ENCODE results near the gene CIAO2B. TPM values are rescaled to one million over a fixed set of nuclear protein-coding genes. Genes with fewer than 3 reads are reported as not detected.
"Not testable (repeated sequence)": the region's sequence is repeated elsewhere in the genome, so short reads cannot be mapped to it uniquely, and the experiment has no call there.

Gene CIAO2B
- total RNA-seq, 2 experiments from 2014 or later: 115 to 126 TPM

GRCh38 chr16:66972983-66973382, 38.8 kb upstream of the CIAO2B start:
- Mint-ChIP-seq H3K27me3 (ENCODE audit: low read depth) (no peaks in the 10 kb centered on the region), H3K27ac (no peak overlapping the region), H3K4me3 (no peak overlapping the region), H3K36me3 (ENCODE audit: low read depth) (no peaks in the 10 kb centered on the region), H3K9me3 (ENCODE audit: insufficient read depth) (no peaks in the 10 kb centered on the region), H3K4me1 (ENCODE audit: low read depth) (peaks cover 29% of the 10 kb centered on the region)
- no peak for ATAC-seq
- CTCF ChIA-PET: interaction anchor here (1.0 to 1.9 kb wide), 3 partner anchors 11 to 40 kb away, joined by 3 to 7 read pairs (median 3); no protein-coding TSS in a partner anchor
- POLR2A ChIA-PET: no interaction called here
- no peak for DNase-seq

- Mint-ChIP-seq H3K9me3 (ENCODE audit: insufficient read depth) (no peaks in the 10 kb centered on the region), H3K27me3 (ENCODE audit: low read depth) (no peaks in the 10 kb centered on the region), H3K36me3 (ENCODE audit: low read depth) (no peaks in the 10 kb centered on the region), H3K4me3 (no peak overlapping the region), H3K27ac (no peak overlapping the region), H3K4me1 (ENCODE audit: low read depth) (peaks cover 15% of the 10 kb centered on the region)
- POLR2A ChIA-PET: no interaction called here
- CTCF ChIA-PET: interaction anchor here (1.2 to 1.5 kb wide), 2 partner anchors 10 to 184 kb away, joined by 4 to 5 read pairs; partner anchors contain the start of gene CES3
- ATAC-seq (no peak), DNase-seq (no peak)
Observed at GRCh38 chr16:66970775-66971720, 36.8 kb upstream of the CIAO2B start.

GRCh38 chr16:66968847-66969246, 34.6 kb upstream of the CIAO2B start:
- Mint-ChIP-seq H3K4me3 (no peak overlapping the region), H3K27me3 (ENCODE audit: low read depth) (peaks cover 2% of the 10 kb centered on the region), H3K9me3 (ENCODE audit: insufficient read depth) (no peaks in the 10 kb centered on the region), H3K27ac (no peak overlapping the region), H3K4me1 (ENCODE audit: low read depth) (peaks cover 2% of the 10 kb centered on the region), H3K36me3 (ENCODE audit: low read depth) (no peaks in the 10 kb centered on the region)
- DNase-seq (no peak), ATAC-seq (no peak)
- POLR2A ChIA-PET: no interaction called here
- CTCF ChIA-PET: interaction anchor here (0.8 to 1.4 kb wide), 4 partner anchors 10 to 49 kb away, joined by 3 to 6 read pairs (median 3); no protein-coding TSS in a partner anchor

- H3K36me3 Mint-ChIP-seq (ENCODE audit: low read depth): no peaks in the 10 kb centered on the region
- H3K27ac Mint-ChIP-seq: no peak overlapping the region
- ATAC-seq: no peak
- H3K4me3 Mint-ChIP-seq: no peak overlapping the region
- peaks cover 28% of the 10 kb centered on the region for H3K4me1 Mint-ChIP-seq (ENCODE audit: low read depth)
- no peak for DNase-seq
- ChIA-PET POLR2A (no interaction called here), CTCF (interaction anchor here (0.7 to 2.2 kb wide), 3 partner anchors 10 to 191 kb away, joined by 3 to 7 read pairs (median 3); no protein-coding TSS in a partner anchor)
- H3K9me3 Mint-ChIP-seq (ENCODE audit: insufficient read depth): no peaks in the 10 kb centered on the region
- H3K27me3 Mint-ChIP-seq (ENCODE audit: low read depth): peaks cover 2% of the 10 kb centered on the region
Observed at GRCh38 chr16:66964049-66964448, 29.8 kb upstream of the CIAO2B start.

- Mint-ChIP-seq H3K27me3 (ENCODE audit: low read depth) (peaks cover 2% of the 10 kb centered on the region), H3K4me3 (peak overlapping the region; percentile 48), H3K36me3 (ENCODE audit: low read depth) (no peaks in the 10 kb centered on the region), H3K9me3 (ENCODE audit: insufficient read depth) (no peaks in the 10 kb centered on the region), H3K4me1 (ENCODE audit: low read depth) (peaks cover 39% of the 10 kb centered on the region), H3K27ac (peak overlapping the region; percentile 86)
- peak; percentile 31 for ATAC-seq
- no peak for DNase-seq
- CTCF ChIA-PET: interaction anchor here (0.6 to 2.3 kb wide), 18 partner anchors 9 to 411 kb away, joined by 3 to 14 read pairs (median 4); no protein-coding TSS in a partner anchor
- POLR2A ChIA-PET: interaction anchor here (1.2 kb wide), 1 partner anchor 14 kb away, joined by 3 read pairs; no protein-coding TSS in a partner anchor
Observed at GRCh38 chr16:66961914-66962313, 27.7 kb upstream of the CIAO2B start.

- H3K27me3 Mint-ChIP-seq (ENCODE audit: low read depth): peaks cover 2% of the 10 kb centered on the region
- H3K27ac Mint-ChIP-seq: peak within 1 kb of the TSS; percentile 86
- peak; percentile 79 for DNase-seq
- no peaks in the 10 kb centered on the region for H3K9me3 Mint-ChIP-seq (ENCODE audit: insufficient read depth)
- peaks cover 39% of the 10 kb centered on the region for H3K4me1 Mint-ChIP-seq (ENCODE audit: low read depth)
- ATAC-seq: peak; percentile 97
- ChIA-PET POLR2A (interaction anchor here (1.2 kb wide), 1 partner anchor 14 kb away, joined by 3 read pairs; no protein-coding TSS in a partner anchor), CTCF (interaction anchor here (0.6 to 5.2 kb wide), 33 partner anchors 9 to 435 kb away, joined by 3 to 31 read pairs (median 3); partner anchors contain the start of genes E2F4 and PDP2)
- H3K4me3 Mint-ChIP-seq: peak within 1 kb of the TSS; percentile 48
- no peaks in the 10 kb centered on the region for H3K36me3 Mint-ChIP-seq (ENCODE audit: low read depth)
Observed at GRCh38 chr16:66961065-66961744, 27.0 kb upstream of the CIAO2B start, which contains the start of gene CES3. TSS of gene CES3 (plus strand) at chr16:66961266. CDS start at chr16:66961308, 42 bp downstream.

GRCh38 chr16:66960270-66960669, 26.1 kb upstream of the CIAO2B start:
- ChIA-PET CTCF (interaction anchor here (0.7 to 5.2 kb wide), 21 partner anchors 13 to 436 kb away, joined by 3 to 31 read pairs (median 3); no protein-coding TSS in a partner anchor), POLR2A (no interaction called here)
- Mint-ChIP-seq H3K36me3 (ENCODE audit: low read depth) (no peaks in the 10 kb centered on the region), H3K9me3 (ENCODE audit: insufficient read depth) (no peaks in the 10 kb centered on the region), H3K27ac (no peak overlapping the region), H3K4me1 (ENCODE audit: low read depth) (peaks cover 39% of the 10 kb centered on the region), H3K27me3 (ENCODE audit: low read depth) (peaks cover 2% of the 10 kb centered on the region), H3K4me3 (no peak overlapping the region)
- DNase-seq (no peak), ATAC-seq (no peak)

- Mint-ChIP-seq H3K4me3 (no peak overlapping the region), H3K36me3 (ENCODE audit: low read depth) (no peaks in the 10 kb centered on the region), H3K27ac (no peak overlapping the region), H3K27me3 (ENCODE audit: low read depth) (no peaks in the 10 kb centered on the region), H3K4me1 (ENCODE audit: low read depth) (peaks cover 39% of the 10 kb centered on the region), H3K9me3 (ENCODE audit: insufficient read depth) (no peaks in the 10 kb centered on the region)
- POLR2A ChIA-PET: no interaction called here
- ATAC-seq (no peak), DNase-seq (no peak)
- CTCF ChIA-PET: interaction anchor here (0.9 to 5.2 kb wide), 15 partner anchors 8 to 225 kb away, joined by 3 to 31 read pairs (median 5); no protein-coding TSS in a partner anchor
Observed at GRCh38 chr16:66959704-66960161, 25.5 kb upstream of the CIAO2B start.

GRCh38 chr16:66958857-66959703, 24.9 kb upstream of the CIAO2B start:
- H3K27ac Mint-ChIP-seq: peak overlapping the region; percentile 47
- peaks cover 40% of the 10 kb centered on the region for H3K4me1 Mint-ChIP-seq (ENCODE audit: low read depth)
- ChIA-PET CTCF (interaction anchor here (0.9 to 5.2 kb wide), 13 partner anchors 9 to 226 kb away, joined by 3 to 31 read pairs (median 4); no protein-coding TSS in a partner anchor), POLR2A (interaction anchor here (0.6 kb wide), 1 partner anchor 154 kb away, joined by 8 read pairs; no protein-coding TSS in a partner anchor)
- H3K9me3 Mint-ChIP-seq (ENCODE audit: insufficient read depth): no peaks in the 10 kb centered on the region
- ATAC-seq: no peak
- H3K27me3 Mint-ChIP-seq (ENCODE audit: low read depth): no peaks in the 10 kb centered on the region
- no peak overlapping the region for H3K4me3 Mint-ChIP-seq
- DNase-seq: no peak
- no peaks in the 10 kb centered on the region for H3K36me3 Mint-ChIP-seq (ENCODE audit: low read depth)

GRCh38 chr16:66956154-66956457, 21.9 kb upstream of the CIAO2B start:
- CTCF ChIA-PET: interaction anchor here (1.4 to 4.1 kb wide), 3 partner anchors 60 to 200 kb away, joined by 3 to 18 read pairs (median 13); no protein-coding TSS in a partner anchor
- H3K4me1 Mint-ChIP-seq (ENCODE audit: low read depth): peaks cover 26% of the 10 kb centered on the region
- DNase-seq; H3K9me3 Mint-ChIP-seq (ENCODE audit: insufficient read depth); POLR2A ChIA-PET; H3K36me3 Mint-ChIP-seq (ENCODE audit: low read depth); ATAC-seq; H3K27ac Mint-ChIP-seq; H3K4me3 Mint-ChIP-seq: not testable (repeated sequence)
- peaks cover 18% of the 10 kb centered on the region for H3K27me3 Mint-ChIP-seq (ENCODE audit: low read depth)

All from activated CD8-positive, alpha-beta T cell treated with anti-CD3 and anti-CD28 coated beads, Interleukin-2, amount 10 ng/mL, durations not matched to agents 7 days and 5 days (primary cell).